Natural killer cell (primary cell): ENCODE results near the gene MRPL28. TPM values are rescaled to one million over a fixed set of nuclear protein-coding genes. Genes with fewer than 3 reads are reported as not detected.
A peak's percentile ranks its signal among the peaks of the same experiment; 100 is the strongest.

Source experiments
- ATAC-seq, 3 donors: fragments of 150-1000 bp in 2 of 3; fragments of 200-7000 bp in 1 of 3; cut with Tn5 transposase; 1 replicate in 1 of 3; 2 replicates in 2 of 3; pipeline ENCODE4 v1.10.0; 2021; ENCODE audit warnings: mild to moderate bottlenecking in 2 of 3, moderate library complexity in 2 of 3
- DNase-seq, 2 donors: peaks; one replicate each; pipeline versions ENCODE4 v3.0.0 to v3.0.0-alpha.2; 2013 to 2021; ENCODE audit warnings: mixed read lengths in 1 of 2
- H3K27ac ChIP-seq: one replicate; pipeline ENCODE4 v1.5.1; 2013; ENCODE audit warnings: mild to moderate bottlenecking, low read length
- H3K27me3 ChIP-seq: one replicate; pipeline ENCODE4 v1.6.1; 2013; ENCODE audit warnings: low read length; ENCODE audit not compliant: control insufficient read depth, insufficient read depth
- H3K36me3 ChIP-seq: one replicate; pipeline ENCODE4 v1.6.1; 2013; ENCODE audit warnings: low read length; ENCODE audit not compliant: control insufficient read depth, insufficient read depth
- H3K4me1 ChIP-seq: one replicate; pipeline ENCODE4 v1.6.1; 2013; ENCODE audit warnings: low read length; ENCODE audit not compliant: control insufficient read depth, insufficient read depth
- H3K4me3 ChIP-seq: one replicate; pipeline ENCODE4 v1.5.1; 2013; ENCODE audit warnings: low read length
- H3K9me3 ChIP-seq: one replicate; pipeline ENCODE4 v1.6.1; 2013; ENCODE audit warnings: low read length; ENCODE audit not compliant: control insufficient read depth, insufficient read depth
- H3K27ac Mint-ChIP-seq, 2 donors: one replicate each; pipeline ENCODE4 v1.8.0; 2022; ENCODE audit warnings: mild to moderate bottlenecking in 2 of 2, mixed read lengths in 2 of 2, moderate library complexity in 1 of 2
- H3K27me3 Mint-ChIP-seq, 2 donors: one replicate each; pipeline ENCODE4 v1.8.0; 2022; ENCODE audit warnings: low read depth in 2 of 2, mixed read lengths in 2 of 2
- H3K36me3 Mint-ChIP-seq: one replicate; pipeline ENCODE4 v1.8.0; 2022; ENCODE audit warnings: mixed read lengths
- H3K4me1 Mint-ChIP-seq, 2 donors: one replicate each; pipeline ENCODE4 v1.8.0; 2022; ENCODE audit warnings: mixed read lengths in 2 of 2
- H3K4me3 Mint-ChIP-seq: one replicate; pipeline ENCODE4 v1.8.0; 2022; ENCODE audit warnings: mild to moderate bottlenecking, moderate library complexity, mixed read lengths
- H3K9me3 Mint-ChIP-seq, 2 donors: one replicate each; pipeline ENCODE4 v1.8.0; 2022; ENCODE audit warnings: mixed read lengths in 2 of 2
- CTCF ChIP-seq: fragments of 200-600 bp; IDR thresholded peaks from one replicate; pipeline ENCODE4 v1.8.0; 2022; ENCODE audit warnings: antibody characterized with exemption
- WGBS: methylation state at CpG from one replicate; pipeline ENCODE4 v1.1.7; 2013; ENCODE audit warnings: missing lambda C conversion rate; ENCODE audit not compliant: insufficient coverage; 5-methylcytosine and 5-hydroxymethylcytosine counted together
- intact Hi-C: fragments of 100-400 bp; cut with micrococcal nuclease; formaldehyde crosslinking; loops from one replicate; pipeline ENCODE4 v1.14.2; 2022
- total RNA-seq, 4 donors: library from RNA; stranded (reverse); fragments of 120-200 nt in 1 of 4; gene quantifications; one replicate each; pipeline versions ENCODE4 v1.2.3 to v1.2.4, GENCODE V29; 2013 to 2022

Gene MRPL28
- total RNA-seq, 3 donors from 2014 or later (not counting 1 experiment from before 2014, with no cell fraction given) = 33.9 to 38.9 (median 37.5) TPM

- peaks cover 22 to 23% of the 10 kb centered on the region in 2 donors for H3K4me1 Mint-ChIP-seq
- no peak overlapping the region for H3K27ac ChIP-seq
- H3K4me3 ChIP-seq = no peak overlapping the region
- H3K4me3 Mint-ChIP-seq = no peak overlapping the region
- H3K27ac Mint-ChIP-seq = no peak overlapping the region
- no peaks in the 10 kb centered on the region for H3K9me3 Mint-ChIP-seq
- DNase-seq (no peak), ATAC-seq (no peak)
- H3K9me3 ChIP-seq = no peaks in the 10 kb centered on the region
- no peaks in the 10 kb centered on the region for H3K36me3 ChIP-seq
- peaks cover 39% of the 10 kb centered on the region for H3K4me1 ChIP-seq
- intact Hi-C loops = no loop called here
- no peak for TF ChIP-seq CTCF
- no peaks in the 10 kb centered on the region for H3K27me3 ChIP-seq
- 89% methylated on average over 19 of the region's 19 CpGs for whole genome bisulfite sequencing
- no peaks in the 10 kb centered on the region for H3K36me3 Mint-ChIP-seq
- no peaks in the 10 kb centered on the region for H3K27me3 Mint-ChIP-seq
Measured at GRCh38 chr16:359067-359763, 11.1 kb downstream of the MRPL28 start.

GRCh38 chr16:356741-357140 lies 13.6 kb downstream of the MRPL28 start:
- Mint-ChIP-seq H3K4me3 (no peak overlapping the region), H3K27ac (no peak overlapping the region), H3K9me3 (no peaks in the 10 kb centered on the region), H3K4me1 (peaks cover 24 to 29% of the 10 kb centered on the region in 2 donors), H3K36me3 (no peaks in the 10 kb centered on the region), H3K27me3 (no peaks in the 10 kb centered on the region)
- Histone ChIP-seq H3K27ac (peak overlapping the region; percentile 76), H3K36me3 (no peaks in the 10 kb centered on the region), H3K9me3 (no peaks in the 10 kb centered on the region), H3K4me3 (no peak overlapping the region), H3K27me3 (no peaks in the 10 kb centered on the region), H3K4me1 (peaks cover 44% of the 10 kb centered on the region)
- ATAC-seq = no peak
- intact Hi-C loops = no loop called here
- TF ChIP-seq CTCF = no peak
- WGBS = 95% methylated on average over 10 of the region's 12 CpGs
- DNase-seq = no peak

GRCh38 chr16:354971-355461 lies 15.3 kb downstream of the MRPL28 start:
- TF ChIP-seq CTCF = no peak
- H3K4me3 ChIP-seq = peak overlapping the region; percentile 60
- peak overlapping the region; percentile 89 to 97 for H3K27ac Mint-ChIP-seq
- intact Hi-C loops = loop anchor here (5.0 kb wide), 2 partner anchors 48 to 128 kb away; partner anchors contain the start of gene LUC7L
- peak; percentile 4 to 27 (median 6) for ATAC-seq
- H3K27ac ChIP-seq = peak overlapping the region; percentile 76
- H3K4me3 Mint-ChIP-seq = peak overlapping the region; percentile 94
- WGBS = 28% methylated on average over 10 of the region's 10 CpGs
- H3K36me3 ChIP-seq = peaks cover 6% of the 10 kb centered on the region
- H3K36me3 Mint-ChIP-seq = no peaks in the 10 kb centered on the region
- H3K27me3 ChIP-seq = no peaks in the 10 kb centered on the region
- peaks cover 57% of the 10 kb centered on the region for H3K4me1 ChIP-seq
- no peaks in the 10 kb centered on the region for H3K9me3 Mint-ChIP-seq
- H3K4me1 Mint-ChIP-seq = peaks cover 36 to 37% of the 10 kb centered on the region in 2 donors
- no peaks in the 10 kb centered on the region for H3K9me3 ChIP-seq
- peak in 1 of 2 donors; percentile 66 for DNase-seq
- H3K27me3 Mint-ChIP-seq = no peaks in the 10 kb centered on the region
